ENCODE data around the gene SOX8.

SOX8 gene

DNA sequence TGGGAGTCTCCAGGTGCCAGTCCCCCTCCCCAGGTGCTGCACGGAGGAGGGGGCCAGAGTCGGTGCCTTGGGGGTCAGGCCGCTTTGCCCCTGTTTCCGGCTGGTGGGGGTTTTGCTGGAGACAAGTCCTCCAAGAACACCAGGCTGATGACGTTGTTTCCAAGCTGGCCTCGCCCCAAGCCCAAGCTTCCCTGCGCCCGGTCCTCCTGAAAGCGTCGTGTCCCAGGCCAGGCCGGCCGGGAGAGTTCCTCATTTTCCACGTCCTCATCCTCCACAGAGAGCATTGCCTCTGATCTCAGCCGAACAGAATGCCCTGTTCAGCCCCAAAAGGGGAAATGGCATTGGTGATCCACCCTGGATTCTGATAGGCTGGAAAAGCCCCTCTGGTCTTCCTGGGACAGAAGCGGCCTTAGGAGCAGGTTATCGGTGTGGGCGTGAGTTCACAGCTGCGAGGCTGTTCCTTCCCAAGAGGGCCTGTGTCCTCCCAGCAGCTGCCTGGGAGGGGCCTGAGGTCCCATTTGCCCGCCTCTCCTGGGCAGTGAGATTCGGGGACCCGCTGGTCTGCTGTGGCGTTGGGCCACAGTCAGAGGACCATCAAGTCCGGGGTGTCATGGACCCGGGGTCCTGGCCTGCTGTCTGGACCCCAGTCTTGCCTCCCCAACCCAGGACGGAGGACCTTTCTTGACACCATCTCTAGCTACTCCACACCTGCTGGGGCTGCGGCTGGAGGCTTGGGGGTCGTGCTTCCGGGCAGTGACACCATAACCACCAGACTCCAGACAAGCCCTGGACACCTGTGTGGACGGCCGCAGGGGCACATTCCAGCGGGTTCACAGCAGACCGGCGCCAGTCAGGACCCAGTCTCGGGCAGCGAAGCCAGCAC, 7.1 kb downstream of the SOX8 start:
- no peak for DNase-seq (ENCODE audit: low spot score)

DNA sequence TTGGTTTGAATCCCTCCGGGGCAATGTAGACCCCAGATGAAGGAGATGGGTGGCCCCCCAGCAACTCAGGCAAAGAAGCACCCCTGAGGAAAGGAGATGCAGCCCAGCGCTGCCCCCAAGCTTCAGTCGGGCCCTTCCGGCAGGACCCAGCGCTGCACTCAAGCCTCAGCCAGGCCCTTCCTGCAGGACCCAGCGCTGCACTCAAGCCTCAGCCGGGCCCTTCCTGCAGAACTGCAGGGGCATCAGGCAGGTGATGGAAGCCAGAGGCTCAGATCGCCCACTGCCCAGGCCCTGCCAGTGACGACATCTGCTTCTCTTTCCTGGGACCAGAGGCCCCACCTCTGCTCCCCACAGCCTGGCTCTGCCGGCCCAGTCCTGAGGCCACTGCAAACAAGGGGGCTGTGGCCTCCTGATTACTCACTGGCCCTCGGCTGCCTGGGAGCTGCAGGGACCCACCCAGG, 7.8 kb downstream of the SOX8 start:
- no peak for DNase-seq (ENCODE audit: low spot score)

DNA sequence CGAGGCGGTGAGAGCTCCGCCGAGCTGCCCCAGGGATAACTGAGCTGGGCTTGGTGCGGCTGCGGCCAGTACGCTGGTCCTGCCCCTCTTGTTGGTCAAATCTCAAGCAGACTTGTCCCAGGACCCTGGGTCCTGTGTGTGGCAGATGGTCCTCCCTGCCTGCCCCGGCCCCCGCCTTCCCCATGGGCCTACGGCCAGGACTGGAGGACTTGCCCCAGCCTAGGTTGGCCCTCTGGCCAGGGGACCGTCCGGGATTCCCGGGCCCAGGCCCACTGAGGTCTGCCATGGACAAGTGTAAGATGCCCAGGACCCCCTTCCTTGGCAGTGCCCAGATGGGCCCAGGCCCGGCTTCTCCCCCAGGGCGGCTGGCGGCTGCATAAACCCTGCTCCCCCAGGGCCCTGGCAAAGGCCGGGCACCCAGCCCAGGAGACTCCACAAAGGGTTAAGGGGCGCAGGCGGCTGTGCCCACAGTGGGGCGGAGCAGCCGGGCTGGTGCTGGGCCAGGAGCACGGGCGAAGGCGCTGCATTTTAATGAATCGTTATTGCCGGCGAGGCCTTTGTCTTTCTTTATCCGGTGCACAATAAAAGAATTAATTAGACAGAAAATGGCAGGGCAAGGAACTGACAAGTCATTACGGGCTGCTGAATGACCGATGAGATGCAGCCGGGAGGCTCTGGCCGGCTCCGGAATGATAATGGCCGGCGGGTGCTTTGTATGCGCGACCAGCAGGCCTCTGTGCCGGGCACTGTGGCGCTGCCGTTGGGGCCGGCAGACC, 9.1 kb downstream of the SOX8 start:
- DNase-seq (ENCODE audit: low spot score), result no peak

DNA sequence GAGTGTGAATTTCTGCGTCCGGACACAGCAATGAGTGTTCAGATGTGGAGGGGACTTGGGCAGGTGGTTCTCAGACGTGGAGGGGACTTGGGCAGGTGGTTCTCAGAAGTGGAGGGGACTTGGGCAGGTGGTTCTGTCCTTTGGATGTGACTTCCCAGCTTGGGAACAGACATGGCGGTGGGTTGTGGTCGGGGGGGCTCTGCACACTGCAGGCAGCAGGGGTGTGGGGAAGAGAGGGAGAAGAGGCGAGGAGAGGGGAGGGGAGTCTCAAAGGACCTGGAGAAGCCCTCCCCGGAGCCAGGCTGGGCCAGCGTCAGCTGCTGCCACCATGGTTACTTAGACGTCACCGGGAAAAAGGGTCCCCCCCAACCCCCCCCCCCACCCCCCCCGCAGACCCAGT, 9.8 kb downstream of the SOX8 start:
- DNase-seq (ENCODE audit: low spot score), result no peak

DNA sequence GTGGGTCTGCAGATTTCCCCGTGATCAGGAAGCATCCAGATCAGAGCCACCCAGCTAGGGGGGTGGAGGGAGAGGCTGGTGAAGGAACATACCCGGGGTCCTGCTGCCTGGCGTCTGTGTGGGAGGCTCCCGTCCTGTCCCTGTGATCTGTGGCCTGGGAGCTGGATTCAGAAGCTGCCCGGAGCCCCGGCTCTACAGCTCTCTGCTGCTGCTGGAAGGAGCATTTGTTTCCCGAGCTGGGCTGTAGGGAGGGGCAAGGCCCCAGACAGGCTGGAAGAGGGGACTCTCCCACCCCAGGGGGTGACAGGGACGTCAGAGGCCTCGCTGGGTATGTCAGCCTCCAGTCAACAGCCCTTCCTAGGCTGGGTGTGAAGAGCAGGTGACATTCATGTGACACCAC, 10.2 kb downstream of the SOX8 start:
- no peak for DNase-seq (ENCODE audit: low spot score)

DNA sequence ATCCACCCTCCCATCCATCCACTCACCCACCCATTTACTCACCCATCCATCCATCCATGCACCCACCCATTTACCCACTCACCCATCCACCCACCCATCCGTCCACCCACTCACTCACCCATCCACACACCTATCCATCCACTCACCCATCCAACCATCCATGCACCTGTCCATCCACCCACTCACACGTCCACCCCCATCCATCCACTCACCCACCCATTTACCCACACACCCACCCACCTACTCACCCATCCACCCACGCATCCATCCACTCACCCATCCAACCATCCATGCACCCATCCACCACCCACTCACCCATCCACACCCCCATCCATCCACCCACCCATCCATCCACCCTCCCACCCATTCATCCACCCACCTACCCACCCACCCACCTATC, 12.2 kb downstream of the SOX8 start:
- no peak for DNase-seq (ENCODE audit: low spot score)

DNA sequence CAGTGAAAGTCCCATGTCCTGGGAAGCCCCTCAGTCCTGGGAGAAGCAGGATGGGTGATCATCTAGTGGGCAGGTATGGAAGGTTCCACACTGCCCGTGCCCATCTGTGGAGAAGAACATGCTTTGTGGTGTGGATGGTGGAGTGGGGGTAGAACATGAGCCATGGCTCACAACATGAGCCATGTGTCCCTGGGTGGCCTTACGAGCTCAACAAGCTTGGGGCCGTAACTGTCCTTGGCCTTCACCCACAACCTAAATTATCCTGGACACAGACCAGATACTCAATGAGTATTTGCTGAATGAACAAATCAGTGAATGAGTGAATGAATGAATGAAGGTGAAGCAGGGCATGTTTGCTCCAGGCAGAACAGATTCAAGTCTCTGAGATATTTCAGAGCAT, 13.5 kb downstream of the SOX8 start:
- DNase-seq (ENCODE audit: low spot score), result no peak

DNA sequence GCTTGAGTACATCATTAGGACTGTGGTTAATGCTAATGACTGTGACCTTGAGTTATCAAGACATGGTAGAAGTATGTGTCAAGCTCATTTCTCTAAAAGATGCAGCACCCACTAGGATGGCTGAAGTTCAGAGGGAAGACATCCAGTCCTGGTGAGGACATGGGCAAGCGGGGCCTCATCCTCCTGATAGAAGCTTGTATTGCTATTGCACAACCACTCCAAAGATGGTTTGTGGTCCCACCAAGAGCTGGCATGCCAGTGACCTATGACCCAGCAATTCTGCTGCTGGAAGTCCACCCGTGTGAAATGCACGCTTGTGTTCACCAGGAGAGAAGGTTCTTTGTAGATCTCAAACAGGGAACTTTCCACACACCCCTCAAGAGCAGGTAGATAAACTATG, 14.2 kb downstream of the SOX8 start:
- no peak for DNase-seq (ENCODE audit: low spot score)

DNA sequence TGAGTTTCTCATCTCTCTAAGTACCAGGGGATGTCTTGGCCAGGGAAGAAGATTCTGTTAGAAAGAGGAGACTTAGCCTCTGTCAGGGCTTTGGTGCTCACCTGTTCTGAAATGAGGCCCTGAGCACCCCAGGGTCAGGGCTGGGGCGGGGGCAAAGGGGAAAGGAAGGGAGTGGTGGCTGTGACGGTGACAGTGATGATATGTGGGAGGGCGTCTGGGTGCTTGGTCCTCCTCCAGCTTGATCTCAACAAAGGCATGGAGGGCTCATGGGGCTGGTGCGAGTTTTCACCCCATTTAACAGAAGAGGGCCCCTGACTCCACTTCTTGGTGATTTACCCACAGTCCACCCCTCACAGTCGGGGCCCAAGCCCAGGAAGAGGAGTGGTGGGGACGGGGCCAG, 15.1 kb downstream of the SOX8 start:
- no peak for DNase-seq (ENCODE audit: low spot score)

DNA sequence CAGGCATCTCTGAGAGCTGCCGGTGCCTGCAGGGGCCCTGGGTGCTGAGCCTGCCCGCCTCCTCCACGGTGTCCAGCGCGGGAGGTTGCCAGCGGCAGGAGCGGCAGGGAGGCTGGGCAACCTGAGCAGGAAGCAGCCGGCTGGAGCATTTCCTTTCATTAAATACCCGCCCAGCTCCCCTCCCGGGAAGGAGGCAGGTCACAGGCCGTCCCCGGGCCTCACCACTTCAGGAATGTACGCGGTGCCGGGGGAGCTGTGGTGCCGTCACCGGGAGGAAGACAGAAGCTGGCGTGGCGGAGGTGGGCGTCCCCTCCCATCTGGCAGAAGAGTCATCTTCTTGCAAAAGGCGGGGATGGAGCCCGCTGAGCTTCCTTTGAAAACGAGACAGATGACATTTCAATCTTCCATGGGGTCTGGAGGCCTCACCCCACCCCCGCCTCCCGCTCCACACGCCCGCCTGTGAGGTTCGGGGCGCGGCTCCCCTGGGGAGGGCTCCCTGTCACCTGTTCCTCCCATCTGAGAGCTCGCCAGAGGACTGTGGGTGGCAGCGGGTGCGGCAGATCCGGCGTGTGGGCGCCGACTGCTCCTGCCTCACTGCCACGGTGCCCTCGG, 16.0 kb downstream of the SOX8 start:
- DNase-seq (ENCODE audit: low spot score), result peak; percentile 82

DNA sequence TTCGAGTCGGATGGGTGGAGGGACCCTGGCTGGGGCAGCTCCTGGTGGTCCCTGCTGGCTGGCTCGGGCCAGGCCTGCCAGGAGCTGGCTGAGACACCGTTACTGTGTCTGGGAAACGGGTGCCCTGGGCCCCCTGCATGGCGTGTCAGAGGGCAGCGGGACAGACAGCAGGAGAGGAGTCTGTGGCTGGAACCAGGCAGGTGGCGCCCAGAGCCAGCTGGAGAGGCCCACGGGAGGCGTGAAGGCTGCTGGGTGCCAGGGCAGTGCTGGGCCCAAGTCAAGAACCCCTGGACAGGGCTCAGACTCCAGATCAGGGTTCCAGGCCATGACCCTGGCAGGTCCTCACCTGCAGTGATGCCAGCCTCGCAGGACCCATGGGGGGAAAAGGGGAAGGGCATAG, 16.6 kb downstream of the SOX8 start:
- no peak for DNase-seq (ENCODE audit: low spot score)

DNA sequence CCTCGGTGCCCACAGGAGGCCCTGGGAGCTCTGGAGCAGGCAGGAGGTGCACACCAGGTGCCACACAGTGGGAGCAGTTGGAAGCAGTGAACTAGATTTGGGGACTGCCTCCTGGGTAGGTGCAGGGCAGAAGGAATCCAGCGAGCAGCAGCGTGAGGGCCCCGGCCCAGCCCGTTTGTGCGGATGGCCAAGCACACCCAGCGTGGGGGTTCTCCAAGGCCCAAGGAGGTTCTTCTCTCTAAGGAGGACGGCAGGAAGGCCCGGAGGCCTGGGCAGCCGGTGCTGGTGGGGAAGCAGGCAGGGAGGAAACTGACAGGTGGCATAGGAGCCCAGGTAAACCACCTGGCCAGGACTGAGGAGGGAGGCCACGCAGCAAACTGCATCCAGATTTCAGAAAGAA, 17.0 kb downstream of the SOX8 start:
- DNase-seq (ENCODE audit: low spot score), result no peak

DNA sequence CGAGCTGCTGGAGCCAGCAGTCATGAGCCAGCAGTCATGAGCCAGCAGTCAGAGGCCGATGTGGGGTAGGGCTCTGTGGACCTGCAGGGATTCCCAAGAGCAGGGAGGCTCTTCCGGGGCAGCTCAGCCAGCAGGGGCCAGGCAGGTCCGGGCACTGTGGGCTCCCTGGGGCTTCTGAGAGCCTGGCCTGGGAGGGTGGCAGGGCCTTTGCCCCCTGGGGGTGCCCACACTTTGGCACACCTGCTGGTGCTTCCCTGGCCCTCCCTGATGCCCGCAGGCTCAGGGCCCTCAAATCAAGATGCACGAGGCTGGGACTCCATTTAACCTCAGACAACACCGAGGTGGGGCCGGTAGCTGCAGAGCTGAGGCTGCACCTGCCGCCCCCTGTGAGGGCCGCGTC, 18.1 kb downstream of the SOX8 start:
- no peak for DNase-seq (ENCODE audit: low spot score)

DNA sequence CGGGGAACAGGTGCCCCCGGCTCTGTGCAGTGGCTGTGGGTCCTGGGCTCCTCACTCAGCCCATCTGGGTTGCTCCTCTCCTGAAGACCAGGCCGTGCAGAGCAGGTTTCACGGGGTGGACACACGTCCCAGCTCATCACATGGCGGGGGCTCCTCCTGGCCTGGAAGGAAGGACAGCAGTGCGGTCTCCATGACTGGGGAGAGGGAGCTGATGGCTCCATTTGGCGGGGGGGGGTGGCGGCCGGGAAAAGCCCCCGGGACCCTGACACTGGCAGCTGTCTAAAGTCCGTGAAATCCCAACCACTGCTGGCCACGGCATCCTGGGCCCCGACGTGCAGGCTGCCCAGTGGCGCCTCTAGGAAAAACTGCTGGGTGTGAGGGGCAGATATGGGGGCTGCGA, 19.0 kb downstream of the SOX8 start:
- DNase-seq (ENCODE audit: low spot score), result no peak

DNA sequence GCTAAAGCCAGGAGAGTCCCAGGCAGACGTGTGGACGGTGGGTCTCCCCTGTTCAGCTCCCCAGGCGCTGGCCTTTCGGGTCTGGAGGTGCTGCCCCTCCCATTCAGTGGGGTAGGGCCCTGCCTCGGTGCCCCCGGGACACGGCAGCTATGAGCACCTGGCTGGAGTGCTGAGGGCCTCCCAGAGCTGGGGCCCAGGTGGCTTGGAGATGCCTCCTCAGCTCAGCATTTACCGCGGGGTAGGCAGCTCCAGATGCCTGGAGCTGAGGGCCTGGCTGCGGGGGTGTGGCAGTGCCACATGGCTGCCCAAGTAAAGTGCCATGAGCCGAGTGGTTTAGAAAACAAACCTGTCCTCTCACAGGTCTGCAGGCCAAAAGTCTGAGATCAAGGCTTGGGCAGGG, 19.5 kb downstream of the SOX8 start:
- no peak for DNase-seq (ENCODE audit: low spot score)

DNA sequence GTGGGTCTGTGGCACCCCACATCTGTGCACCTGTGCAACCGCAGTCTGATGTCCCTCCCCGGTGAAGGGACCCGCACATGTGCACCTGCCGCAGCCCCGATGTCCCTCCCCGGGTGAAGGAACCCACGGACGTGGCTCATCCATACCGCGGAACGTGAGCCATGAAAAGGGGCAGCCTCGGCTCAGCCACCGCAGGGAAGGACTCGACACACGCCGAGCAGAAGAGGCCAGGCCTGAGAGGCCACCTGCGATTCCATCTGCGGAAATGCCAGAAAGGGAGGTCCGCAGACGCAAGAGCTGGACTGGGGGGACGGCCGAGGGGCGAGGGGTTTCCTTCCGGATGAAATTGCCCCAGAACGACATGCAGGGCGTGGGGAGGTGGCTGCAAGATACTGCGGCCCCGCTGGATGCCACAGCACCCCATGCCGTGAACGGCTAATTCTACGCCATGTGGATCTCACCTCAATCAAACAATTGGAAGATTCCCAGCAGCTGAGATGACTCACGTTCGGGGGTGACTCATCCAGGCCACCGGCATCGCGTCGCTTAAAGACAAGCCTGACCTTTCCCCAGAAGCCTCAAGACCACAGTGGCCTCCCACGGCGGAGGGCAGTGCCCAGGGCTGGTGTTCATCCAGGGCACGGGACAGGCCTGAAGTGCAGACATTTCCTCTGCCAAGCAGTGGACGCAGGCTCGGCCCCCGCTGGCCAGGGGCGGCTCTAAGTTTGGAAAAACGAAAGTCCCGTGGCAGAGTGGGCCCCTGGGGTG, 21.0 kb downstream of the SOX8 start:
- peak; percentile 90 for DNase-seq (ENCODE audit: low spot score)

DNA sequence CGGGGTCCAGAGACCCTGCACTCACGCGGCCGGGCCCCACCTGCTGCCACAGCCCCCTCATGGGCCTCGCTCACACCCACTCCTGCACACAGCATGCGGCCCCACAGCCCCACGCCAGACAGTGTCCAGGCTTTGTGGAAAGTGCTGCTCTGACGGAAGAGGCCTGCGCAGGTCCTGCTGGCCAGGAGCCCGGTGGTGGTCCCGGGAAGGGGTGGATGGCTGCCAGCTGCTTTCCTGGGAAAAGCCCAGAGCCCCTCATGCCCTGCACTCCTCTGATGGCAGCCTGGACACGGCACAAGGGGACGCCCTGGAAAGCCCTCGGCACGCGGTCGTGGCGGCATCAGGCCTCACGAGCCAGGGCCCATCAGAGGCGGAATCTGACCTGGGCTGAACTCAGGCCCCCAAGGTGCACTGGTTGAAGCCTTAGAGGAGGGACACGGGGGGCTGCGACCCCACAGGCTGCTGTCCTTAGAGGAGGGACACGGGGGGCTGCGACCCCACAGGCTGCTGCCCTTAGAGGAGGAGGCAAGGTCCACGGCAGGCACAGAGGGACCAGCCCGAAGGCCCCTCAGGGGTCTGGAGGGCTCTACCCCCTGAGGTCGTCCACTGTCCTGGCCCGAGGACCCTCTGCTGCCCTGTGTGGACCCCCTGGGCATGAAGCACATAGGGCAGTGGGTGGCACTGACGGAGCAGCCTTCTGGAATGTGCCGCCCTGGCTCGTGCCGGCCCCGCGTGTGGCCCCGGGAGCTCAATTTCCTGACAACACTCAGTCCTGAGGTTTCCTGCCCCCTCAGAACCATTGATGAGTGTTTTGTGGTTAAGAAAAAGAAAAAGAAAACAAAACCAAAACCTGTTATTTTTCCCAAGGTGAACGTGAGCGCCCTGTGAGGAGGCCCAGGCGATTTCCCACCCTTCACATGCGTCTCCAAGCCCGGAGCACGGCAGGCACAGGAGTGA, 22.1 kb downstream of the SOX8 start:
- DNase-seq (ENCODE audit: low spot score), result no peak

DNA sequence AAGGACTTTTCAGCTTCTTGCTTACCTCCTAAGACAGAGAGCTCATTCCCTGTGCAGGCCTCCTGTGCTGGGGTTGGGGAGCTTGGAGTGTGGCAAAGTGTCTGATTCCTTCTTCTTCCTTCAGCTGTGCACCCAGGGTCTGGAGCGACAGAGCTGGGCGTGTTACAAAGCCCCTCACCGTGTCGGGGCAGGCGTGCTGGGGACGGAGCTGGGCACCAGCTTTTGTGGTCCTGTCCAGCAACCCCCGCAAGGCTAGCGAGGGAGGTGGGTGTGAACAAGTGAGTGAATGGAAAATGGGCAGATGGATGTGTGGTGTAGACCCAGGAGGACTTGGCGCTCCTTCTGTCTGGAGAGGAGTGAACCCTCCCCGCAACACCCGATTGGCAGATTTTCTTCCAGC, 23.7 kb downstream of the SOX8 start:
- no peak for DNase-seq (ENCODE audit: low spot score)

DNA sequence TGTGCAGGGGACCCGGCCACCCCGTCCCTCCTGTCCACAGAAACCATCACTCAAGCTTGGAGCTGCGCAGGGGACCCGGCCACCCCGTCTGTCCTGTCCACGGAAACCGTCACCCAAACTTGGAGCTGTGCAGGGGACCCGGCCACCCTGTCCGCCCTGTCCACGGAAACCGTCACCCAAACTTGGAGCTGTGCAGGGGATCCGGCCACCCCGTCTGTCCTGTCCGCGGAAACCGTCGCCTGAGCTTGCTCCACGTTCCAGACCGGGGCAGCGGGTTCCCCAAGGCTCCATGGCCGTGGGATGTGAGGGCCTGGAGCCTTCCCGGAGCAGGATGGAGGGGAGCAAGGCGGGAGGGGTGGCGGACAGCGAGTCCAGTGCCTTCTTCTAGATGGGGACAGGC, 25.2 kb downstream of the SOX8 start:
- no peak for DNase-seq (ENCODE audit: low spot score)

DNA sequence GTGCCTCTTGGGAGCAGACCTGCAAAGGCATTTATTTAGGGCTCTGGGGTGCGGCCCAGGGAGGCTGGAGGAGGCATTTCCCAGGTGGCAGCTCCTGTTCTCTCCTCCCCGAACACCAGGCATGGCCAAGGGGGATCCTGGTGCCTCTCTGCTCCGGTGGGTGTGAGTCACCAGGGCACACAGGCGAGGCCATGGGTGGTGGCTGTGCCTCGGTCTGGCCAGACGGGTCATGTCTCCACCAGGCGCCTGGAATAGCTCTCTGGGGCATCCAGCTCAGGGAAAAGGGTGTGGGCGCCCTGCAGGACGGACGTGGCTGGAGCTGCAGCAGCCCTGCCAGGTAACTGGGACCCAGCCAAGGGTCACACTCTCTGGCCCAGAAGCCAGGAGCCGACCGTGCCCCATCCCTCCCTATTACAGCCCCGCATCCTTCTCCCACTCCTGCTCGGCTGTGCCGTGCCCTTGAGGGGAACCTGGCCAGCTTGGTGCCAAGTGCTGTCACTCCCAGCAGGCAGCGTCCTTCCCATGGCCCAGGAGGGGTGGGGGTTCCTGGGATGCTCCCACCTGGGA, 25.8 kb downstream of the SOX8 start:
- no peak for DNase-seq (ENCODE audit: low spot score)

DNA sequence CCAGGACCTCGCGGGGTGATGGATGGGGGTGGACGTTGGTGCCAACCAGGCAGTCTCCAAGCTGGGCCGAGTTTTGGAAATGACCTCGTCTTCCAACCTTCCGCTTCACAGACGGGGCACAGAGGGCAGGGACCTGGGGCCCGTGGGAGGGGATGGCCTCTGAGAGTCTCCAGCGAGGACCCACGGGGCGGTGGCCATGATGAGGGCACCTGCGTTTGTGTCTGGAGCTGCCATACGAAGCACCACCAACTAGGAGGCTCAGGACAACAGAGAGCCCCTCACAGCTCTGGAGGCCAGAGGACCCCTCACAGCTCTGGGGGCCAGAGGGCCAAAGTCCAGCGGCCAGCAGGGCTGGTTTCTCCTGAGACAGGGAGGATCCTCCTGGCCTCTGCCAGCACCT, 26.5 kb downstream of the SOX8 start:
- no peak for DNase-seq (ENCODE audit: low spot score)

Data from AG20443 (cell line).